ENCODE results near the gene FARS2. TPM values are rescaled to one million over a fixed set of nuclear protein-coding genes. Genes with fewer than 3 reads are reported as not detected.

The FARS2 gene
- total and polyA plus RNA-seq, 2 donors (not counting 1 experiment from before 2014, with no cell fraction given) = 33.0 to 35.5 TPM

- CTCF ChIA-PET = no interaction called here
- no peak overlapping the region for H3K4me3 Mint-ChIP-seq
- no peak overlapping the region for H3K9ac ChIP-seq (ENCODE audit: low read length)
- no peak for TF ChIP-seq EZH2 (IDR thresholded peaks at IDR 0.05; ENCODE audit: borderline replicate concordance, insufficient read depth, low read depth, low read length, poor library complexity, severe bottlenecking)
- TF ChIP-seq CTCF (IDR thresholded peaks at IDR 0.05) = no peak
- no peak for DNase-seq
- H3K9me3 Mint-ChIP-seq (ENCODE audit: insufficient read depth) = no peaks in the 10 kb centered on the region
- no peaks in the 10 kb centered on the region for H3K4me1 ChIP-seq (ENCODE audit: control insufficient read depth in 2 of 2, insufficient read depth in 2 of 2, low read length in 2 of 2)
- H3K9me3 ChIP-seq (ENCODE audit: control extremely low read depth in 1 of 3, control insufficient read depth in 2 of 3, insufficient read depth in 1 of 3, low read length in 2 of 3) = peaks cover 0 to 7% (median 0%) of the 10 kb centered on the region in 3 donors
- H3K79me2 ChIP-seq (ENCODE audit: control insufficient read depth, insufficient read depth, low read length) = no peaks in the 10 kb centered on the region
- H3K27ac Mint-ChIP-seq = no peak overlapping the region
- WGBS (ENCODE audit: insufficient coverage) = 86% methylated on average over 4 of the region's 5 CpGs
- H3K4me3 ChIP-seq (ENCODE audit: control extremely low read depth in 1 of 5, extremely low read depth in 1 of 5, insufficient read depth in 1 of 5, low read depth in 2 of 5, low read length in 4 of 5) = no peak overlapping the region
- no peak for ATAC-seq (ENCODE audit: low read depth)
- H3K36me3 ChIP-seq (replicated peaks in 1 of 2; ENCODE audit: control extremely low read depth in 1 of 2, control insufficient read depth in 1 of 2, extremely low read depth in 1 of 2, insufficient read depth in 2 of 2, low read length in 1 of 2) = no peaks in the 10 kb centered on the region
- peaks cover 6% of the 10 kb centered on the region for H3K4me1 Mint-ChIP-seq
- H3K27me3 Mint-ChIP-seq = no peaks in the 10 kb centered on the region
- H2AFZ ChIP-seq (ENCODE audit: insufficient read depth, low read depth, low read length, poor library complexity, severe bottlenecking) = no peak overlapping the region
- no peak overlapping the region for H3K4me2 ChIP-seq (replicated peaks; ENCODE audit: low read depth, low read length, poor library complexity, severe bottlenecking)
- H4K20me1 ChIP-seq (ENCODE audit: control insufficient read depth, insufficient read depth, low read length, poor library complexity, severe bottlenecking) = no peaks in the 10 kb centered on the region
- H3K27ac ChIP-seq (ENCODE audit: low read length in 2 of 2) = no peak overlapping the region
- POLR2A ChIA-PET = no interaction called here
- intact Hi-C loops (cut with micrococcal nuclease) = no loop called here
- H3K27me3 ChIP-seq (replicated peaks in 1 of 4; ENCODE audit: control extremely low read depth in 1 of 4, control insufficient read depth in 3 of 4, insufficient read depth in 4 of 4, low read length in 3 of 4) = no peaks in the 10 kb centered on the region
These were observed 552.8 kb downstream of the FARS2 start for GRCh38 chr6:5814116-5814515.

- no peak for DNase-seq
- H2AFZ ChIP-seq (ENCODE audit: insufficient read depth, low read depth, low read length, poor library complexity, severe bottlenecking) = no peak overlapping the region
- ChIA-PET CTCF (no interaction called here), POLR2A (no interaction called here)
- Mint-ChIP-seq H3K27me3 (no peaks in the 10 kb centered on the region), H3K9me3 (ENCODE audit: insufficient read depth) (no peaks in the 10 kb centered on the region), H3K27ac (no peak overlapping the region), H3K4me1 (peaks cover 6% of the 10 kb centered on the region), H3K4me3 (no peak overlapping the region)
- no peaks in the 10 kb centered on the region for H3K4me1 ChIP-seq (ENCODE audit: control insufficient read depth in 2 of 2, insufficient read depth in 2 of 2, low read length in 2 of 2)
- H3K4me3 ChIP-seq (ENCODE audit: control extremely low read depth in 1 of 5, extremely low read depth in 1 of 5, insufficient read depth in 1 of 5, low read depth in 2 of 5, low read length in 4 of 5) = no peak overlapping the region
- no peaks in the 10 kb centered on the region for H4K20me1 ChIP-seq (ENCODE audit: control insufficient read depth, insufficient read depth, low read length, poor library complexity, severe bottlenecking)
- WGBS (ENCODE audit: insufficient coverage) = 97% methylated on average over 6 of the region's 9 CpGs
- no peaks in the 10 kb centered on the region for H3K36me3 ChIP-seq (replicated peaks in 1 of 2; ENCODE audit: control extremely low read depth in 1 of 2, control insufficient read depth in 1 of 2, extremely low read depth in 1 of 2, insufficient read depth in 2 of 2, low read length in 1 of 2)
- intact Hi-C loops (cut with micrococcal nuclease) = no loop called here
- ATAC-seq (ENCODE audit: low read depth) = no peak
- H3K27ac ChIP-seq (ENCODE audit: low read length in 2 of 2) = no peak overlapping the region
- no peak for TF ChIP-seq EZH2 (IDR thresholded peaks at IDR 0.05; ENCODE audit: borderline replicate concordance, insufficient read depth, low read depth, low read length, poor library complexity, severe bottlenecking)
- TF ChIP-seq CTCF (IDR thresholded peaks at IDR 0.05) = no peak
- no peak overlapping the region for H3K9ac ChIP-seq (ENCODE audit: low read length)
- H3K4me2 ChIP-seq (replicated peaks; ENCODE audit: low read depth, low read length, poor library complexity, severe bottlenecking) = no peak overlapping the region
- H3K27me3 ChIP-seq (replicated peaks in 1 of 4; ENCODE audit: control extremely low read depth in 1 of 4, control insufficient read depth in 3 of 4, insufficient read depth in 4 of 4, low read length in 3 of 4) = no peaks in the 10 kb centered on the region
- no peaks in the 10 kb centered on the region for H3K79me2 ChIP-seq (ENCODE audit: control insufficient read depth, insufficient read depth, low read length)
- peaks cover 0 to 7% (median 0%) of the 10 kb centered on the region in 3 donors for H3K9me3 ChIP-seq (ENCODE audit: control extremely low read depth in 1 of 3, control insufficient read depth in 2 of 3, insufficient read depth in 1 of 3, low read length in 2 of 3)
These were observed 553.6 kb downstream of the FARS2 start for GRCh38 chr6:5814901-5815300.
